IPS-20b (cell line): ENCODE measurements around the gene PUS1.

Experiments
- H3K27ac ChIP-seq: one replicate; pipeline ENCODE4 v1.5.1; 2013; ENCODE audit warnings: low read length
- H3K27me3 ChIP-seq: 2 replicates; pipeline ENCODE4 v1.6.1; 2013; ENCODE audit warnings: mild to moderate bottlenecking, low read length, inconsistent platforms; ENCODE audit not compliant: insufficient read depth
- H3K36me3 ChIP-seq: 2 replicates; pipeline ENCODE4 v1.6.1; 2013; ENCODE audit warnings: low read depth, mild to moderate bottlenecking, inconsistent platforms, low read length, moderate library complexity; ENCODE audit not compliant: insufficient read depth
- H3K4me1 ChIP-seq: 2 replicates; pipeline ENCODE4 v1.6.1; 2013; ENCODE audit warnings: mild to moderate bottlenecking, control low read depth, inconsistent platforms, low read length, moderate library complexity; ENCODE audit not compliant: insufficient read depth
- H3K4me3 ChIP-seq: 2 replicates; pipeline ENCODE4 v1.5.1; 2013; ENCODE audit warnings: mild to moderate bottlenecking, low read length, inconsistent platforms
- H3K9ac ChIP-seq: 2 replicates; pipeline ENCODE4 v1.6.1; 2013; ENCODE audit warnings: low read depth, mild to moderate bottlenecking, inconsistent platforms, low read length, moderate library complexity
- H3K9me3 ChIP-seq: 2 replicates; pipeline ENCODE4 v1.6.1; 2013; ENCODE audit warnings: mild to moderate bottlenecking, low read depth, low read length, inconsistent platforms; ENCODE audit not compliant: insufficient read depth

The PUS1 gene

DNA sequence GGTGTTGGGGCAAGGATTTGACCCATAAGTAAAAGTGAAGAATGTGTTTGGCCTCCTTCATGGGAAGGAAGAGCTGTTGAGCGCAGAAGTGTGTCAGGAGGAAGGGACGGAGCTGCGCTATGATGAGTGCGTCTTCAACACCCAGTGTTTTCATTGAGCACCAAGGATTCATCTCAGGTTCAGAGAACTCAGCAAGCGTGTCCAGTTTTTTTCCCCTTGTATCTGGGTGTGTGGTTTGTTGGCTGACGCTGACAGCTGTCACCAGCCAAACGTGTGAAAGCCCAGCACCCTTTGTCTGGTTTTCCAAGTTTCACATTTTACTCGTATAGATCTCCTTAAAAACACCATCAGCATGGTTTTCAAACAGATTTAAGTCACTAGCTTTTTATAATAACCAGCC, 33.0 kb downstream of the PUS1 start:
- no peak overlapping the region for H3K27ac ChIP-seq
- no peaks in the 10 kb centered on the region for H3K27me3 ChIP-seq
- H3K9ac ChIP-seq, result no peak overlapping the region
- peaks cover 22% of the 10 kb centered on the region; the same call in 1 of the 2 replicates for H3K36me3 ChIP-seq
- H3K4me3 ChIP-seq, result no peak overlapping the region
- H3K4me1 ChIP-seq, result no peaks in the 10 kb centered on the region
- H3K9me3 ChIP-seq, result no peaks in the 10 kb centered on the region

DNA sequence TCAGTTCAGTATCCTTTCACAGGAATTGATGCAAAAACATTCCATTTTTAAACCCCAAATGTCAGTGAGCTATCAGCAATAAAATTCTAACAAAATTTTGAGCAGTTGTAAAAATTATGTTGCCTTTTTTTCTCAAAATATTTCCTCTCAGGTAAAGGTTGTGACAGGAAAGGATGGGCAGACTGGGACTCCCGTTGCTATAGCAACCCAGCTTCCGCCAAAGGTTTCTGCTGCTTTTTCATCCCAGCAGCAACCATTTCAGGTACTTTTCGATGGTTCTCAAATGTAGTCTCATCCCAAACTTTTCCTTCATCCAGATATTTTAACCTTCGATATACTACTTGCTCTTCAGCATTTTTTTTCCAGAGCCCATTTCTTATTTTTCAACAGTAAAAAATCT, 34.3 kb downstream of the PUS1 start:
- Histone ChIP-seq H3K9me3 (no peaks in the 10 kb centered on the region), H3K36me3 (peaks cover 22% of the 10 kb centered on the region; the same call in 1 of the 2 replicates), H3K27me3 (no peaks in the 10 kb centered on the region), H3K4me1 (no peaks in the 10 kb centered on the region), H3K4me3 (no peak overlapping the region), H3K9ac (no peak overlapping the region), H3K27ac (no peak overlapping the region)

DNA sequence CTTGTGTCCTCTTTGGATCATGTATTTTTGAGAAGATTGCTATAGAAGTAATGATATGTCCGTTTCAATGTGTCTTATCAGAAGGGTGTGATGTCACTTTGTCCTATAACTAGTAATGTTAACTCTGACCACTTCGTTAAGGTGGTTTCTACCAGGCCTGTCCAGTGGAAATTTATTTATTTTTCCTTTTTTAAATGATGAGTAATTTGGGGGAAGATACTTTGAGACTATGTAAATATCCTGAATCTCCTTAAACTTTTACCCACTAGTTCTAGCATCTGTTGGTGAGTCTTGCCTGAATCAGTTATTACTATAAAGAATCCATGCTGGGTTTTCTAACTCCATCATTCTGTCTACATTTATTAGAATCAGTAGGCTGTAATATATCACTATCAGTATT, 36.0 kb downstream of the PUS1 start:
- H3K27ac ChIP-seq, result no peak overlapping the region
- no peaks in the 10 kb centered on the region for H3K4me1 ChIP-seq
- no peaks in the 10 kb centered on the region for H3K9me3 ChIP-seq
- H3K27me3 ChIP-seq, result no peaks in the 10 kb centered on the region
- H3K36me3 ChIP-seq, result peaks cover 22% of the 10 kb centered on the region; the same call in 1 of the 2 replicates
- no peak overlapping the region for H3K9ac ChIP-seq
- H3K4me3 ChIP-seq, result no peak overlapping the region

DNA sequence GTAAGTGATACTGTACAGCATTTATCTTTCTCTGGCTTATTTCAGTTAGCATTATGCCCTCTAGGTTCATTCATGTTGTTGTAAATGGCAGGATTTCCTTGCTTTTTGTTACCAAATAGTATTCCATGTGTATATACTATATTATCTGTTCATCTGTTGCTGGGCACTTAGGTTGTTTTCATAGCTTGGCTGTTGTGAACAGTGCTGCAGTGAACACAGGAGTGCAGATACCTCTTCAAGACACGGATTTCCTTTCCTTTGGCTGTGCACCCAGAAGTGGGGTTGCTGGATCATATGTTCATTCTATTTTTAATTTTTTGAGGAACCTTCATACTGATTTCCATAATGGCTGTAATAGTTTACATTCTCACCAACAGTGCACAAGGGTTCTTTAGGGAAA, 42.1 kb downstream of the PUS1 start:
- no peaks in the 10 kb centered on the region for H3K27me3 ChIP-seq
- no peak overlapping the region for H3K27ac ChIP-seq
- H3K9me3 ChIP-seq, result no peaks in the 10 kb centered on the region
- H3K4me3 ChIP-seq, result no peak overlapping the region
- H3K4me1 ChIP-seq, result no peaks in the 10 kb centered on the region
- H3K36me3 ChIP-seq, result no peaks in the 10 kb centered on the region
- H3K9ac ChIP-seq, result no peak overlapping the region

DNA sequence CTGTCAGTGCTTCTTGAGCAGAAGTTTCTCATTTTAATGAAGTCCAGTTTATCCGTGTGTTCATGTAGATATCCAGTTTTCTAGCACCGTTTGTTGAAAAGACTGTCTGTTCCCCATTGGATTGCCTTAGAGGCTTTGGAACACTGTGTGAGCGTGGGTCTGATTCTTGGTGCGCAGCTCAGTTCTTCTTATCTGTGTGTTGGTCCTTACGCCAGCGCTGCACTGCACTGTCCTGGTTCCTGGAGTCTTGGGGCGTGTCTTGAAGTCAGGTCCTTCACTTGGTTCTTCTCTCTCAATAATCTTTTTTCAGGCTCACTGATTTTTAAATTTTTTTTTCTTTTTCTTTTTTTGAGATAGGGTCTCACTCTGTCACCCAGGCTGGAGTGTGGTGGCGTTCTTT, 46.2 kb downstream of the PUS1 start:
- H3K4me3 ChIP-seq, result no peak overlapping the region

DNA sequence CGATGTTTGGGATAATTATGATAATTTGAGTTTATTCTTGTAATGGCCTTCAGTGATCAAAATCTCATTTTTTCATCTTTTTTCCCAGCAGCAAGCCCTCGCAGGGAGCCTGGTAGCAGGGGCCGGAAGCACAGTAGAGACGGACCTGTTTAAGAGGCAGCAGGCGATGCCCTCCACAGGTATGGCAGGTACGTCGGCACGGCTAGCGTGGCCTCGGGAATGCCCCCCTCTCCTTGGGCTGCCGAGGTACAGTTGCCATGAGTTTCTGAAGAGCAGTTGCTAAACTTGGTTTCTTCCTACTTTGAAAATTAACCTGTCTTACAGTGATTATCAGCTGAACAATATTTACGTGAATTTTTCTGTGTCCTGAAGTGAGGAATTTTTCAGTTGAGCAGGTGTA, 50.5 kb downstream of the PUS1 start:
- H3K27me3 ChIP-seq, result no peaks in the 10 kb centered on the region

More for the DNA sequence above, 46.2 kb downstream of the PUS1 start:
- Histone ChIP-seq H3K9ac (no peak overlapping the region), H3K9me3 (no peaks in the 10 kb centered on the region), H3K36me3 (peaks cover 8% of the 10 kb centered on the region; the same call in 1 of the 2 replicates), H3K4me1 (no peaks in the 10 kb centered on the region), H3K27ac (no peak overlapping the region), H3K27me3 (no peaks in the 10 kb centered on the region)

DNA sequence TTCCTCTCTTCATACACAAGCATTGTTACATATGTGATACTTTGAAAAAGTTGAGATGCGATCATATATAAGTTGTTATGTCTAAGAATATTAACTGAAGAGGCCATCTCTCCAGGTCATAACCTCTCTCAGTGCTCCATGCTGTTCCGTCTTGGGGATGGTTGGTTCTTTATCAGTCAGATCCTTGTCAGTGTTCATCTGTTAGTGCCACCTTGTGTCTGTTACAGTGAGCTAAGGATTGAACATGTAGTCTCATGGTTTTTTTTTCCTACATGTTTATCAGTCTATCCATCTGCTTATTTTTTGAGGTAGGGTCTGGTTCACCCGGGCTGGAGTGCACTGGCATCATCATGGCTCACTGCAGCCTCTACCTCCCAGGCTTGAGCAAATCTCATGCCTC, 51.2 kb downstream of the PUS1 start:
- no peak overlapping the region for H3K27ac ChIP-seq
- H3K4me1 ChIP-seq, result no peaks in the 10 kb centered on the region; the same call in 1 of the 2 replicates
- H3K9ac ChIP-seq, result no peak overlapping the region
- no peak overlapping the region for H3K4me3 ChIP-seq
- no peaks in the 10 kb centered on the region for H3K9me3 ChIP-seq
- no peaks in the 10 kb centered on the region for H3K27me3 ChIP-seq
- peaks cover 54% of the 10 kb centered on the region for H3K36me3 ChIP-seq

More for the DNA sequence above, 50.5 kb downstream of the PUS1 start:
- Histone ChIP-seq H3K9ac (no peak overlapping the region), H3K4me3 (no peak overlapping the region), H3K4me1 (no peaks in the 10 kb centered on the region; the same call in 1 of the 2 replicates), H3K27ac (no peak overlapping the region), H3K36me3 (peaks cover 48% of the 10 kb centered on the region), H3K9me3 (no peaks in the 10 kb centered on the region)

DNA sequence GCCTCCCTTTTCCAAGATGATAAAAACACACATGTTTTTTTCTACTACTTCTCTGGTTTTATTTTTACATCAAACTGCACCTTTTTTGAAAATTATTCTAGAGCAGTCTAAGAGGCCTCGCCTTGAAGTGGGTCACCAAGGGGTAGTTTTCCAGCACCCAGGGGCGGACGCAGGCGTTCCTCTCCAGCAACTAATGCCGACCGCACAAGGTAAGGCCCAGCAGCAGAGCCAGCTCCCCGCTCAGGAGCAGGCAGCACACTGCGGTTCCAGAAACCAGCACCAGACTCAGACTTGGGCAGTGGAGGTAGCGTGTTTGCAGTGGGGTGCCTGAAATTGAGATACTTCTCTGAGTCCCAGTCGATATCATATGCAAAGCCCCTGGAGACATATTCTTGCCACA, 52.3 kb downstream of the PUS1 start:
- peaks cover 63% of the 10 kb centered on the region for H3K36me3 ChIP-seq

DNA sequence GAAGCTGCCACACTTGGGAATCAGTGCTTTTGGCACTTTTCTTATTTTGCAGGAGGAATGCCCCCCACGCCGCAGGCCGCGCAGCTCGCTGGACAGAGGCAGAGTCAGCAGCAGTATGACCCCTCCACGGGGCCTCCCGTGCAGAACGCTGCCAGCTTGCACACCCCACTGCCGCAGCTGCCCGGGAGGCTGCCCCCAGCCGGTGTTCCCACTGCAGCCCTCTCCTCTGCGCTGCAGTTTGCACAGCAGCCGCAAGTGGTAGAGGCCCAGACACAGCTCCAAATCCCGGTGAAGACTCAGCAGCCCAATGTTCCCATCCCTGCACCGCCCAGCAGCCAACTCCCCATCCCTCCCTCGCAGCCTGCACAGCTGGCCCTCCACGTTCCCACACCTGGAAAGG, 53.0 kb downstream of the PUS1 start:
- peaks cover 69% of the 10 kb centered on the region for H3K36me3 ChIP-seq
- H3K27ac ChIP-seq, result no peak overlapping the region

More for the DNA sequence above, 52.3 kb downstream of the PUS1 start:
- H3K27me3 ChIP-seq, result no peaks in the 10 kb centered on the region
- H3K4me3 ChIP-seq, result no peak overlapping the region
- no peak overlapping the region for H3K9ac ChIP-seq
- no peak overlapping the region for H3K27ac ChIP-seq
- H3K9me3 ChIP-seq, result no peaks in the 10 kb centered on the region
- no peaks in the 10 kb centered on the region; the same call in 1 of the 2 replicates for H3K4me1 ChIP-seq

DNA sequence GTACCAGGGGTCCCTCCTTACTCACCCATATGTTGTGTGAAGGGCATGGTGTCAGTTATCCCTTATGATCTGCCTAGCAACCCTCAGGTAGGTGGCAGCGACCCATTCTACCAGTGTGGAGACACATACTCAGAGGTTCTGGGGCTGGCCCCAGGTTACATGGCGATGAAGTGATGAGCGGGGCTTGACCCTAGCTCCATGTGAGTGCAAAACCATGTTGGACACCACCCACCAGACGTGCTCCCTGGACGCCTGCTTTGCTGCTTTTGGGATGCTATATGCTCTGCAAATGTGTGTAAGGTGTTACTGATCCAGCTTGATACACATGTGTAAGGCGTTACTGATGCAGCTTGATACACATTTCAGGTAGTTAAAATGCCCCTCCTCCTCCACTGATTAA, 54.0 kb downstream of the PUS1 start:
- no peak overlapping the region for H3K4me3 ChIP-seq
- H3K36me3 ChIP-seq, result peaks cover 79% of the 10 kb centered on the region
- no peak overlapping the region for H3K9ac ChIP-seq
- no peak overlapping the region for H3K27ac ChIP-seq
- no peaks in the 10 kb centered on the region for H3K9me3 ChIP-seq
- H3K4me1 ChIP-seq, result no peaks in the 10 kb centered on the region; the same call in 1 of the 2 replicates
- no peaks in the 10 kb centered on the region for H3K27me3 ChIP-seq

More for the DNA sequence above, 53.0 kb downstream of the PUS1 start:
- Histone ChIP-seq H3K4me3 (no peak overlapping the region), H3K9ac (no peak overlapping the region), H3K9me3 (no peaks in the 10 kb centered on the region), H3K4me1 (no peaks in the 10 kb centered on the region; the same call in 1 of the 2 replicates), H3K27me3 (no peaks in the 10 kb centered on the region)

DNA sequence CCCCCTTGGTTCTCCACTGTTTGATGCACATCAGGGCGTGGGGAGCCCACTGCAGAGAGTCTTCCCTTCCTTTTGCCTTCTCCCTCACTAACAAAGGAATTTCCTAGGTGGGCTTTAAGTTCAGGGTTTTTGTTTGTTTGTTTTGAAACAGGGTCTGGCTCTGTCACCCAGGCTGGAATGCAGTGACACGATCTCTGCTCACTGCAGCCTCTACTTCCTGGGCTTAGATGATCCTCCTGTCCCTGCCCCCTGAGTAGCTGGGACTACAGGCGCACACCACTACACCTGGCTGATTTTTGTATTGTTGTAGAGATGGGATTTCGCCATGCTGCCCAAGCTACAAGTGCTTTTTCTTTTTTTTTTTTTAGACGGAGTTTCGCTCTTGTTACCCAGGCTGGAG, 54.5 kb downstream of the PUS1 start:
- no peak overlapping the region for H3K9ac ChIP-seq
- H3K4me1 ChIP-seq, result no peaks in the 10 kb centered on the region; the same call in none of the 2 replicates
- no peaks in the 10 kb centered on the region for H3K27me3 ChIP-seq
- no peaks in the 10 kb centered on the region for H3K9me3 ChIP-seq
- peaks cover 84% of the 10 kb centered on the region for H3K36me3 ChIP-seq
- no peak overlapping the region for H3K27ac ChIP-seq
- H3K4me3 ChIP-seq, result no peak overlapping the region

DNA sequence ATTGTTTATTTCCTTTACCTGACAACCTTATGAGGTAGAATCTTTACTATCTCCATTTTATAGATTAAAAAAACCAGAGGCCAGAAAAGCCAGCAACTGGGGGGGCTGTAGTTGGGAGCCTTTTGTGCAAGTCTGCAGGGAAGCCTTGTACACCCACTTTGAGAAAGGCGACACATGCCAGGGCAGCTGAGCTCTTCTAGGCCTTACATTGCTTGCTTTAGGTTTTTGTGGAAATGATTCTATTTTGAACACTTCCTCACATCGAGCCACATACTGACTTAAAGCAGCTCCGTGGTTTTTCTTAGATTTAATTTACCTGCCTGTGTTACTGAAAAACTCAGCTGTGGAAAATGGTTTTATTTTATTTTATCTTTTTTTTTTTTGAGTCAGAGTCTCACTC, 55.3 kb downstream of the PUS1 start:
- H3K36me3 ChIP-seq, result peaks cover 86% of the 10 kb centered on the region
- H3K27ac ChIP-seq, result no peak overlapping the region

More for the DNA sequence above, 55.3 kb downstream of the PUS1 start:
- Histone ChIP-seq H3K4me1 (peaks cover 5% of the 10 kb centered on the region), H3K4me3 (no peak overlapping the region), H3K27me3 (no peaks in the 10 kb centered on the region), H3K9ac (no peak overlapping the region), H3K9me3 (no peaks in the 10 kb centered on the region)
